ENCODE data around the gene ANO1.
A peak's percentile ranks its signal among the peaks of the same experiment; 100 is the strongest.
"Not testable (repeated sequence)": the region's sequence is repeated elsewhere in the genome, so short reads cannot be mapped to it uniquely, and the experiment has no call there.

The ANO1 gene

DNA sequence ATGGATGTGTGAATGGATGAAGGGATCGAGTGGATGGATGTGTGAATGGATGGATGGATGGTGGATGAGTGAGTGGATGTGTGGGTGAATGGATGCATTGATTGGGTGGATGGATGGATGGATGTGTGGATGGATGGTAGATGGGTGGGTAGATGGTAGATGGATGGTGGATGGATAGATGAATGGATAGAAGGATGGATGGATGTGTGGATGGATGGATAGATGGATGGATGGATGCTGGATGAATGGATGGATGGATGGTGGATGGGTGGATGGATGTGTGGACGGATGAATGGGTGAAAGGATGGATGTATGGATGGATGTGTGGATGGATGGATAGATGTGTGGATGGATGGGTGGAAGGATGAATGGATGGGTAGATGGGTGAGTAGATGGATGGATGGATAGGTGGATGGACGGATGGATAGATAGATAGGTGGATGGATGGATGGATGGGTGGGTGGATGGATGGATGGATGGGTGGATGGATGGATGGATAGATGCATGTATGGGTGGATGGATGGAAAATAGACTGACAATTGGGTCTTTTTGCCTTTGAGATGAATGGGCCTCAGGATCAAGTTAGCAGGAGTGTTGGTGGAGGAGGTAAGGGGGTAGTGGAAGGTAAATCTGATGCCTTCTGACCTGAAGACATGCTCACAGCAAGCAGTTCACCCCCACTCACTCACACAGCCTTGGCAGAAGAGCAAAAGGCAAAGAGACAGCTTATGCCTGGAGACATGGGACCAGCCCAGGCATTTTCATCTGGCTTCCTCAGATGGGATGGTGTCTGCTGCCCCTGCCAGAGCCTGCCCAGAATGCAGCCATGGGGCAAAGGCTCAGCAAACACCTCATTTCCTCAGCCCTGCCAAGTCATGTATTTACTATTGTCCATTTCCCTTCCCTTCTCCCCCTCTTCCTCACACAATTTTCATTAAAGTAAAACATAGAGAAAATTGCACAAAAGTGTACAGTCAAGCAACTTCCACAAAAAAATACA lies 117.0 kb downstream of the ANO1 start:
- DNase-seq: no peak

DNA sequence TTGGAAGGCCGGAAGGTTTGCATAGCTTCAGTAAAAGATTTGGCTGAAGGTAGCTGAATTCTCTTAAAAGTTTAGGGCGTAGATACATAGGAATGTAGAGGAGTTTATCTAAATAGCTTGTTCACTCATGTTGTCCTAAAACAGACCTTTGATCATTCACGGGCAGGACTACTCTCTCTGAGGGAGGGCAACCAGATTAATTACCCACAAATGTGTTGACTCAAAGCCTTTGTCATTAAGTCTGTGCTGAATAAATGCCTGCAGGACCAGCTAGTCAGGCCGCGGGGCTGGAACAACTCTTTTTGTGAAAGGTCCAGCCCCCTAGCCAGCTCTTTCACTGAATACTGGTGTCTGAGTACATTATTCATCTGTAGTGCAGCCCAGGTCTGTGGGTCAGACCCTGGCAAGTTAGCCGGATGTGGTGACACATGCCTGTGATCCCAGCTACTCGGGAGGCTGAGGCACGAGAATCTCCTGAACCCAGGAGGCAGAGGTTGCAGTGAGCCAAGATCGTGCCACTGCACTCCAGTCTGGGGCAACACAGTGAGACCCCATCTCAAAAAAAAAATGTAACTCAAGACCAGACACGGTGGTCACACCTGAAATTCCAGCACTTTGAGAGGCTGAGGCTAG lies 122.2 kb downstream of the ANO1 start:
- DNase-seq: no peak

DNA sequence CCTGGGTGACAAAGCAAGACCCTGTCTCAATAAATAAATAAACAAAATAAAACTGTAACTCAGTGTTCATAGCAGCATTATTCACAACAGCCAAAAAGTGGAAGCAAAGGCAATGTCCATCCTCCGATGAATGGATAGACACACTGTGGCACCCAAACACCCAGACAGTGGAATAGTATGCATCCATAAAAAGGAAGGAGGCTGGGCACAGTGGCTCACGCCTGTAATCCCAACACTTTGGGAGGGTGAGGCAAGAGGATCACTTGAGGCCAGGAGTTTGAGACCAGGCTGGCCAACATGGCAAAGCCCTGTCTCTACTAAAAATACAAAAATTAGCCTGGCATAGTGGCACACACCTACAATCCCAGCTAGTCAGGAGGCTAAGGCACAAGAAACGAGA lies 122.9 kb downstream of the ANO1 start:
- not testable (repeated sequence) for DNase-seq

DNA sequence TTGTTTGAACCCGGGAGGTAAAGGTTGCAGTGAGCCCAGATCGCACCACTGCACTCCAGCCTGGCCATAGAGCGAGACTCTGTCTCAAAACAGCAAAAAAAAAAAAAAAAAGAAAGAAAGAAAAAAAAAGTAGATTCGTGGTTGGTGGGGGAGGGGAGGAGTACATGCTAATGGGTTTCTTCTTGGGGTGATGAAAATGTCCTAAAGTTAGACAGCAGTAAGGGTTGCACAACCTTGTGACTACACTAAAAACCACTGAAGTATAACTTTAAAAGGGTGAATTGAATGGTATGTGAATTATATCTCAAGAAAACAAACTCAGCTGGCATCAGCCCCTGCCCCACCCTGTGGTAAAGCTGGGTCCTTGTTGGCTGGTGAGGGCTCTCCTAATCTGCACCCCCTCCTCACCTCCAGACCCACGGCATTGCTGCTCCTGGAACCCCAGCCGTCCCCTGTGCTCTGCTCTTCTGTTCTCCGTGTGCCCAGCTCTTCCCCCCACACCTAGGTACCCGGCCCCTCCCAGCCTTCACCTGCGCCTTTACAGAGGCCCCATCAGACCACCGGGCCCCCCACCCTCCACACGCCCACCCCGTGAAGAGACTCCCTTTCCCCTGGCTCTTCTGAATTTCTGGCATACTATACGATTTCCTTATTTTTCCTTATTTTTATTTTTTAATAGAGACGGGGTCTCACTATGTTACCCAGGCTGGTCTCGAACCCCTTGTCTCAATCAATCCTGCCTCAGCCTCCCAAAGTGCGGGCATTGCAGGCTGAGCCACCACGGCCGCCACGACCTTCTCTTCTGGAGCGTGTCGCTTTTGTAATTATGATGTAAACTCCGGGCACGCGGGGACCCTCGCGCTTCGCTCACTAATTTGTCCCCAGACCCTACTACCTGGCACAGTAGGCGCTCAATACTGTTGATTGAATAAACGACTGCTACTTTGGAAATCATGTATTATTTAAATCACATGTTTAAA lies 124.1 kb downstream of the ANO1 start:
- no peak for DNase-seq

DNA sequence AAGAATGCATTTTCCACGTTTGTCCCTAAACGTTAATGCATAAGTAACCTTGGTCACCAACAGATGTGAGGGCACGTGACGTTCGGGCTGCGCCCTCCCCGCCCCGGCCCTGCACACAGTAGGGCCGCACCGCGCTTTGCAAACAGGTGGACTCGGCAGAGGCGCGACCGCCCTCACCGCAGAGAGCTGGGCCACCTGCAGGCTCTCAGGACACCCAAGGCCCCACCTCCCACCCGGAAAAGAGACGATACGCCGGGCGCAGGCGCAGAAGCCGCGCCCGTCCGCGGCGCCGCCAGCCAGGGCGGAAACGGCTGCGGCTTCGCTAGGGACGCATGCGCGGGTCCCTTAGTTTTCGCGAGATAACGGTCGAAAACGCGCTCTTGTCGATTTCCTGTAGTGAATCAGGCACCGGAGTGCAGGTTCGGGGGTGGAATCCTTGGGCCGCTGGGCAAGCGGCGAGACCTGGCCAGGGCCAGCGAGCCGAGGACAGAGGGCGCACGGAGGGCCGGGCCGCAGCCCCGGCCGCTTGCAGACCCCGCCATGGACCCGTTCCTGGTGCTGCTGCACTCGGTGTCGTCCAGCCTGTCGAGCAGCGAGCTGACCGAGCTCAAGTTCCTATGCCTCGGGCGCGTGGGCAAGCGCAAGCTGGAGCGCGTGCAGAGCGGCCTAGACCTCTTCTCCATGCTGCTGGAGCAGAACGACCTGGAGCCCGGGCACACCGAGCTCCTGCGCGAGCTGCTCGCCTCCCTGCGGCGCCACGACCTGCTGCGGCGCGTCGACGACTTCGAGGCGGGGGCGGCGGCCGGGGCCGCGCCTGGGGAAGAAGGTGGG lies 125.0 kb downstream of the ANO1 start, which contains the start of gene FADD:
Gene FADD, plus strand, starts transcription at position 377 of the 831 bp plus-strand sequence. Its CDS starts 164 bp downstream, at position 541.
- DNase-seq: peak; percentile 87

DNA sequence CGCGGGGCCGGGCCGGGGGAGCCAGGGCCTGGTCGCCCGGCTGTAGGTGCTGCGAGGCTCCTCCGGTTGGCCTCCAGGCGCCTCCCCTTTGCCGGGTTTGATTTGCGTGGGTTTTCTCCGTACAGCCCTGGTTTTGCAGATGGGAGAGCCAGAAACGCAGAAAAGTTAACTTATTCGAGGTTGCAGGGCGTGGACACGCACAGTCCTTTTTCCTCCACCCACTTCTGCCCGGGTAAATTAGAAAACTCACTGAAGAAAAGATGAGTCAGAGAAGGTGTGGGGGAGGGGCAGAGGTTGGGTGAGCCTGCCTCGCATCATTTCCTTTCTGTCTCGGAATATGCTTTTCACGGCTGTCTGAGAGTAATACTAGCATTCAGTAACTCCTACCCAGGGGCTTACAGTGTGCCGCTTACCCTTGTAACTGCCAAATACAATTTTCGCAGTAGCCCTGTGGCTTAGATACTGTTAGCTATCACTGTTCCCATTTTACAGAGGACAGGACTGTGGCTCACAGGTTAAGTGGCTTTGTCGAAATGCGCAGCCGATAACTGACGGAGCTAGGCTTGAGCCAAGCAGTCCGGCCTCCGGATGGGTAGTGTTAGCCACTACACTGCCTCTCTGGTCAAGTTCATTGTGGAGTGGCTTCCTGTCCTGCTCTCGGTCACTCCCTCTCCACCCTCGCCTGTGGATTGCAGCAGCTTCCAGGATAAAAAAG lies 125.8 kb downstream of the ANO1 start:
- DNase-seq: no peak

DNA sequence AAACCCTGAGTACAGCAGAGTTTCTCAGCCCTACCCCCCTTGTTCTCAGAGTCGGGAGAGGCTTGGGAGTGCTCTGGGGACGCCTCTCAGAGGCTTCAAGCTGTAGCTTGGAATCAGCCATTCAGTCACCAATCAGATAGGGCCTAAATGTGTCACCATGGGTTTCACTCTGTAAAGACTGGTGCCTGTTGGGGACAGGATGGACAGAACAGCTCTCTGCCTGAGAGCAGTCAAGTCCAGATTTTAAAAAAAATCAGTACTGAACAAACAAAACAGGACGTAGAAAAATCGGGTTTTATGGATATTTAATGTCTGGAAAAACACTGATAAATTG lies 126.3 kb downstream of the ANO1 start:
- DNase-seq: no peak

DNA sequence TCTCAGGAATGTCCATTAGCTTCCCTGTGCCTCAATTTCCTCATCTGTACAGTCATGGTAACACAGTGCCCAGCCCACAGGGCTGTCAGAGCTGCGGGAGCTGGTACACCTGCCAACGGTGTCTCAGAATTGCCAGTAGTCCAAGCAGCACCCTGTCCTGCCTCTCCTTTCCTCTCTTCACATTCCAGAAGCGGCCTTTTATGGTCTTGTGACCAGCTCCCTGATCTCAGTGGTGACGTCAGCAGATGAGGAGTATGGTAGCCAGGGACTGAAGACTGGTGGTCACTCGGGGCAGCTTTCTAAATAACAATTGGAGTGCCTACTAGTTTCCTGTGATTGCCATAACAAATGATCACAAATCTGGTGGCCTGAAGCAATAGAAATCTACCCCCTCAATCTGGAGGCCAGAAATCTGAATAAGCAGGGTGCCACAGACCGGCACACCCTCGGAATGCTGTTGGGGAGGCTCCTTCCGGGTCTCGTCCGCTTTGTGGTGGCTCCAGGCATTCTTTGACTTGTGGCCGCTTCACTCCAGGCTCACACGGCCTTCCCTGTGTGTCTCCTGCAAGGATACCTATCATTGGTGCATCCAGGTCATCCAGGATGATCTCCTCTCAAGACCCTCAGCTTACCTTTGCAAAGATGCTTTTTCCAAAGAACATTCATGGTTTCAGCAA lies 127.1 kb downstream of the ANO1 start:
- no peak for DNase-seq

DNA sequence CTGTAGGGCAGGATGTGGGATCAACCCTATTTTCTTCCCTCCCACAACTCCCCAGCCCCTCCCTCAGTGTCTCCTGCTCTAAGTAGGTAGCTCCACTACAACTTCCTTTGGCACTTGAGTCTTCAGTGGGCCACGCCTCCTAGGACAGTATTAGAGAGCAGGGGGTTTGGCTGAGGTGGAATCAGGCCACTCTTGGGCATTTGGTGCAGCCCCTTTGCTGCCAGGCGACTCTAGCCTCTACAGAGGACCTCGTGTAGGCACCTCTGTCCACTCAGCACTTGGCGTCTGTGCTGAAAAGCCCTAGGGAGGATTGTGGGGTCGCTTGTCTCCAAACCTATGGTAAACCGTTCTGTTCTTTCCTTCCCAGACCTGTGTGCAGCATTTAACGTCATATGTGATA lies 127.6 kb downstream of the ANO1 start:
- no peak for DNase-seq

DNA sequence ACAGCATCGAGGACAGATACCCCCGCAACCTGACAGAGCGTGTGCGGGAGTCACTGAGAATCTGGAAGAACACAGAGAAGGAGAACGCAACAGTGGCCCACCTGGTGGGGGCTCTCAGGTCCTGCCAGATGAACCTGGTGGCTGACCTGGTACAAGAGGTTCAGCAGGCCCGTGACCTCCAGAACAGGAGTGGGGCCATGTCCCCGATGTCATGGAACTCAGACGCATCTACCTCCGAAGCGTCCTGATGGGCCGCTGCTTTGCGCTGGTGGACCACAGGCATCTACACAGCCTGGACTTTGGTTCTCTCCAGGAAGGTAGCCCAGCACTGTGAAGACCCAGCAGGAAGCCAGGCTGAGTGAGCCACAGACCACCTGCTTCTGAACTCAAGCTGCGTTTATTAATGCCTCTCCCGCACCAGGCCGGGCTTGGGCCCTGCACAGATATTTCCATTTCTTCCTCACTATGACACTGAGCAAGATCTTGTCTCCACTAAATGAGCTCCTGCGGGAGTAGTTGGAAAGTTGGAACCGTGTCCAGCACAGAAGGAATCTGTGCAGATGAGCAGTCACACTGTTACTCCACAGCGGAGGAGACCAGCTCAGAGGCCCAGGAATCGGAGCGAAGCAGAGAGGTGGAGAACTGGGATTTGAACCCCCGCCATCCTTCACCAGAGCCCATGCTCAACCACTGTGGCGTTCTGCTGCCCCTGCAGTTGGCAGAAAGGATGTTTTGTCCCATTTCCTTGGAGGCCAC lies 128.3 kb downstream of the ANO1 start:
- DNase-seq: no peak

DNA sequence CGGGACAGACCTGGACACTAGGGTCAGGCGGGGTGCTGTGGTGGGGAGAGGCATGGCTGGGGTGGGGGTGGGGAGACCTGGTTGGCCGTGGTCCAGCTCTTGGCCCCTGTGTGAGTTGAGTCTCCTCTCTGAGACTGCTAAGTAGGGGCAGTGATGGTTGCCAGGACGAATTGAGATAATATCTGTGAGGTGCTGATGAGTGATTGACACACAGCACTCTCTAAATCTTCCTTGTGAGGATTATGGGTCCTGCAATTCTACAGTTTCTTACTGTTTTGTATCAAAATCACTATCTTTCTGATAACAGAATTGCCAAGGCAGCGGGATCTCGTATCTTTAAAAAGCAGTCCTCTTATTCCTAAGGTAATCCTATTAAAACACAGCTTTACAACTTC lies 128.9 kb downstream of the ANO1 start:
- DNase-seq: no peak

DNA sequence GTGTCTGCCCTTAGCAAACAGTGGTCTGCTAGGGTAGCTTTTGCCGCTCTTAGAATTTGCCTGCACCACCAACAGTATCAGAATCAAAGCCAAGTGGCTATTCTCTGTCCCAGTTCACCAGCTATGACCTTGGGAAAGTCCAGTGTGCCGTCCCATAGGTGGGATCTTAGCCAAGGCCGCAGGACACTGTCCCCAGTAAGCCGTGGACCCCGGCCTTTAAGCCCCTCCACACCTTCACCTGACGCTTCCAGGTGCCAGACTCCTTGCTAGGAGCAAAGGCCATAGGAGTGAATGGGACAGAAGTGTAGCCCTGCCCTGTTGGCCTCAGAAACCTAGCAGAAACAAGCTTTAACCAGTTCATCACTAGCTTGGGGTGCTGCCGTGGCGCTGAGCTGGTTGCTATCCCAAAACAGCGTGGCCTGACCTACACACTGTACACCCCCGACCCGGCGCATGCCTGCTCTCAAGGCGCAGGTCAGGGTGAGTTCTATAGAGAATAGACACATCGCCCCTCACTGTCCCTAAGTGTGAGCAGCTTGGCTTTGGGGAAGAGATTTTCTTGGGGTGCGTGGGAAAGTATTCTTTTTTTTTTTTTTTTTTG lies 129.5 kb downstream of the ANO1 start:
- DNase-seq: no peak

DNA sequence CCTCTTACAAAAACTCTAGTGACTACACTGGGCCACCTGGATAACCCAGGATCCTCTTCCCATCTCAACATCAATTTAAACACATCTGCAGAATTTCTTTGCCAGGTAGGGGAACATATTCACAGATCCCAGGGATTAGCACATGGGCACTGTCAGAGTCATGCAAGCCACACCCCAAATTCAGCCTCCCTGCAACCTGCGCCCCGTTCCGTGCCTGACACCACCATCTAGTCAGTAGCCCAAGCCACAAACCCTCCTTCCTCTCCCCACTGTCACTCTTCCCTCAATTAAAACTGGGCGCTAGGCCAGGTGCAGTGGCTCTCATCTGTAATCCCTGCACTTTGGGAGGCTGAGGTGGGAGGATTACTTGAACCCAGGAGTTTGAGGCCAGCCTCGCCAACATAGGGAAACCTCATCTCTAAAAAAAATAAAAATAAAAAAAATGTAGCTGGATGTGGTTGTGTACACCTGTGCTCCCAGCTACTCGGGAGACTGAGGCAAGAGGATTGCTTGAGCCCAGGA lies 131.3 kb downstream of the ANO1 start:
- DNase-seq: no peak

DNA sequence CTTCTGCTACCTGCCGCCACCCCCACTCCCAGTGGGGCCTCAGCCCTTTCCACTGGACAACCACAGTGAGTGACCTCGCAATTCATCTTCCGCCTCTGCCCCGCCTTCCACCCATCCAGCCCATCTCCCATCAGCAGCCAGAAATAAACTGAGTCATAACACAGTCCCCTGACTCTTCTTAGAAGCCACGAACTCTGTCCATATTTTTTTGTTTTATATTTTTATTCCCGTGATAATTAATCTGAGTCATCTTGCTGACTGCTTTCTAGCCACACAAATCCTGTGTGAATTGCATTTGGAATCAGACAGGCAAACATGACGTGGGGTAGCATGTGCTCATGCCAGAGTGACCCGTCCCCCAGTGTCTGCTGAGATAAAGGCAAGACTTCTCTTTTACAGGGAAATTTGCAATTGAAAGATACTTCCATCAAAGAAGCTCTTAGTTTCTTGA lies 132.0 kb downstream of the ANO1 start:
- DNase-seq: no peak

DNA sequence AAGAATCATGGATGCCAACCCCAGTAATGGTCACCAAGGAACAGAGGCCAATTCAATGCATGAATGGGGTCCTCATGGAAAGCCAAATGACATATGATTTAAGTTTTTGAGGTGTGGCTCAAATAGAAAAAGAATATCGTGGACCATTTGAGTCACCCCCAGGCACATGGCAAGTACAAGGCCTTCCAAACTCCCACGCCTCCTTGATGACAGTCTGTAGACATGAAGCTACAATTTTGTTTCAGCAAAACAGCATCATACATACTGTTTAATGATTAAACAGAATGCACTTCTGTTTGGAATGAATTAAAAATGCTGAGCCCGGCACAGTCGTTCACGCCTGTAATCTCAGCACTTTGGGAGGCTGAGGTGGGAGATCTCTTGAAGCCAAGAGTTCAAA lies 132.4 kb downstream of the ANO1 start:
- DNase-seq: no peak

DNA sequence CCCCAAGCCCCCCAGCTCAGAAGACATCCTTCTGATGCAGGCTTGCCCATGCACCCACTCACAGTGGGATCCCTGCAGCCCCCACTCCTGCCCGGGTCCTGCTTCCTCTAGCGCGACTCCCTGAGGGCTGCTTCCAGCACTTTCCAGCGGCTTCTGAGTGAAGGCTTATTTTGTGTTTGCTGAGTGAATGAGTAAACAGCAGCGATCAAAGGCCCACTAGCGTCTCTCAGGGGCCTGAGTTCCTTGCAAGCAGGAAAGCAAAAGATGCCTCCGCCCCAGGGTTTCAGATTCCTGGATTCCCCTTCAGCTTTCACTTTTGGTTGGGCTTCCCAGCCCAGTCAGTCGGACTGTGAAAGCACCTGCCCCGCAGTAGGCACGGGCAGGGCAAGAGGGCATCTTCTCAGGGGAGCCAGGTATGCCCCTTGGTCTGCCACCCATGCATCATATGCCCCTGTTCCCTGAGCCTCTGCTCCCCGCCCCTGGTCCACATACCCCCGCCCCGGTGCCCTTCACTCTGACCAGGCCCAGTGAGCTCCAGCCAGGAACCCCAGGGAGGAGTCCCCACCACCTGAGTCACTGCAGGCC lies 134.2 kb downstream of the ANO1 start:
- no peak for DNase-seq

DNA sequence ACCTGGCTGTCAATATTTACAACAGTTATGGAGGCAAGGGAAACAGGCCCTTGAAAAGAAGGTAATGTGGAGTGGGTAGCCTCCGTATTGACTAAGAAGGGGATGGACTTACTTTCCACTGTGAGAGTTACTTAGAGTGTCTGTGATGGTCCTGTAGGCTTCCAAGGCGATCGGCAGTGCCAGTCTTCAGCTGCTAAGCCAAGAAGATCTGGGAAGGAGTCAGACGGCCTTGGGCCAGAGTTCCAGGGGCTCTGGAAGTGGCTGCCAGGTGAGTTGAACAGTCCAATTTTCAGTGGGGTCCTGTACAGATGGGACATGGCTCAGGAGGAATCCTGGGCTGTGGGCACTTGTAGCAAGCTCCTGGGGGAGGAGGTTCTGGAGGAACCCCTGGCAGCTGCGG lies 139.3 kb downstream of the ANO1 start:
- not testable (repeated sequence) for DNase-seq

DNA sequence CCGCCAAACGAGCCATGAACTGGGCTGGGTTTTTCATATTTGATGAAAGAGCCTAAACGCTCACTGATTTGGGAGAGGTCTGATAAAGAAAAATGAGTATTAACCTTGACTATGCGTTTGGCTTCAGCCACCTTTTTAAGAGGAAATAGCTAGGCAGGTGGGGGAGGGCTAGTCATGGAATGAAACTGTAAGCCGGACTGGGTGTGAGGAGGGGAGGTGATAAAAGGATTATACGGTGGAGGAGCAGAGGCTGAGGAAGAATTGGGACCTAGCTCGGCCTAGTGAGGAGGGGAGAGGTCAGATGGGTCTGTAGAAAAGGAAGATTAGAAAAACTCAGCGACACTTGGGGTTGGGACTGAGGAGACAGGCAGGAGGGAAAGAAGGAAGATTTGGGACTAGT lies 140.0 kb downstream of the ANO1 start:
- DNase-seq: not testable (repeated sequence)

DNA sequence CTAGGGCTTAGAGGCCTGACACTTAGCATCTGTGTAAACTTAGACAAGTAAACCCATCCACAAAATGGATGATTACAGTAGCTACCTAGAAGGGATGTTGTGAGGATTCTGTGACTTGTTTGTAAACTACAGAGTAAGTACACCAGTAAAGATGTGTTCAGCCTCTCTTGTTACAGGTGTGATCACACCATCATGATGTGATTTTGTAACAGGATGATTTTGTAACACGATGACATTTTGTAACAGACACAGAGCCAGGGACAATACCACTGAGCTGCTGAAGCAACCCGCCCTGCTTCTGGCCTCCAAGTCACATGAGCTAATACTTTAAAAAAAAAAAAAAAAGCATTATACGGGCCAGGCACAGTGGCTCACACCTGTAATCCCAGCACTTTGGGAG lies 142.0 kb downstream of the ANO1 start:
- no peak for DNase-seq
